HEK293 (cell line): ENCODE results near the gene VEZF1.

ENCODE experiments used
- BCL11B ChIP-seq: fragments of 450-650 bp; formaldehyde crosslinking; IDR thresholded peaks from 2 replicates; pipeline ENCODE4 v1.5.1; 2016; ENCODE audit warnings: low read depth, missing biosample characterization, missing genetic modification characterization
- BCL6B ChIP-seq: fragments of 450-650 bp; formaldehyde crosslinking; IDR thresholded peaks from 2 replicates; pipeline ENCODE4 v1.5.1; 2017; ENCODE audit warnings: missing biosample characterization, missing genetic modification characterization
- IKZF3 ChIP-seq: fragments of 450-650 bp; IDR thresholded peaks from 2 replicates; pipeline ENCODE4 v1.5.0; 2018; ENCODE audit warnings: missing biosample characterization, mild to moderate bottlenecking, missing genetic modification characterization, moderate library complexity
- KLF7 ChIP-seq: fragments of 450-650 bp; formaldehyde crosslinking; IDR thresholded peaks from 2 replicates; pipeline ENCODE4 v1.5.1; 2016; ENCODE audit warnings: missing biosample characterization, missing genetic modification characterization, borderline replicate concordance
- SETDB1 ChIP-seq: IDR thresholded peaks from one replicate; pipeline ENCODE4 v1.6.1; 2017; ENCODE audit warnings: mild to moderate bottlenecking, low read length, moderate library complexity, mixed read lengths; ENCODE audit not compliant: insufficient read length
- WT1 ChIP-seq: fragments of 450-650 bp; formaldehyde crosslinking; IDR thresholded peaks from 2 replicates; pipeline ENCODE4 v1.5.1; 2016; ENCODE audit warnings: missing biosample characterization, missing genetic modification characterization
- YY2 ChIP-seq: fragments of 450-650 bp; formaldehyde crosslinking; IDR thresholded peaks from 2 replicates; pipeline ENCODE4 v1.5.1; 2016; ENCODE audit warnings: missing biosample characterization, missing genetic modification characterization
- ZBTB11 ChIP-seq: fragments of 450-650 bp; formaldehyde crosslinking; conservative IDR thresholded peaks from 2 replicates; pipeline ENCODE4 v1.5.1; 2016; ENCODE audit warnings: low read depth, missing biosample characterization, missing genetic modification characterization
- ZBTB48 ChIP-seq: fragments of 450-650 bp; formaldehyde crosslinking; IDR thresholded peaks from 2 replicates; pipeline ENCODE4 v1.5.1; 2016; ENCODE audit warnings: missing biosample characterization, missing genetic modification characterization
- ZBTB49 ChIP-seq: fragments of 450-650 bp; formaldehyde crosslinking; IDR thresholded peaks from 2 replicates; pipeline ENCODE4 v1.5.1; 2016; ENCODE audit warnings: missing biosample characterization, missing genetic modification characterization, low read depth
- ZNF26 ChIP-seq: fragments of 450-650 bp; formaldehyde crosslinking; IDR thresholded peaks from 2 replicates; pipeline ENCODE4 v1.5.1; 2016; ENCODE audit warnings: missing biosample characterization, missing genetic modification characterization
- ZNF280D ChIP-seq: fragments of 450-650 bp; formaldehyde crosslinking; IDR thresholded peaks from 2 replicates; pipeline ENCODE4 v1.5.1; 2016; ENCODE audit warnings: missing biosample characterization, missing genetic modification characterization
- ZNF350 ChIP-seq: fragments of 450-650 bp; formaldehyde crosslinking; IDR thresholded peaks from 2 replicates; pipeline ENCODE4 v1.5.0; 2017; ENCODE audit warnings: missing biosample characterization, mild to moderate bottlenecking, missing genetic modification characterization
- ZNF391 ChIP-seq: fragments of 450-650 bp; formaldehyde crosslinking; IDR thresholded peaks from 2 replicates; pipeline ENCODE4 v1.5.1; 2016; ENCODE audit warnings: low read depth, missing biosample characterization, missing genetic modification characterization, borderline replicate concordance
- ZNF398 ChIP-seq: fragments of 450-650 bp; formaldehyde crosslinking; IDR thresholded peaks from 2 replicates; pipeline ENCODE4 v1.5.1; 2017; ENCODE audit warnings: missing biosample characterization, missing genetic modification characterization
- ZNF449 ChIP-seq: fragments of 450-650 bp; formaldehyde crosslinking; IDR thresholded peaks from 2 replicates; pipeline ENCODE4 v1.5.1; 2017; ENCODE audit warnings: missing biosample characterization, mild to moderate bottlenecking, missing genetic modification characterization, moderate library complexity
- ZNF529 ChIP-seq: fragments of 450-650 bp; formaldehyde crosslinking; IDR thresholded peaks from 2 replicates; pipeline ENCODE4 v1.5.1; 2017; ENCODE audit warnings: missing genetic modification characterization, missing biosample characterization; ENCODE audit not compliant: insufficient replicate concordance
- ZNF610 ChIP-seq: fragments of 450-650 bp; formaldehyde crosslinking; IDR thresholded peaks from 2 replicates; pipeline ENCODE4 v1.5.1; 2016; ENCODE audit warnings: missing biosample characterization, missing genetic modification characterization, borderline replicate concordance
- ZNF837 ChIP-seq: fragments of 450-650 bp; formaldehyde crosslinking; IDR thresholded peaks from 2 replicates; pipeline ENCODE4 v1.5.1; 2016; ENCODE audit warnings: missing biosample characterization, missing genetic modification characterization
- ZSCAN18 ChIP-seq: fragments of 450-650 bp; formaldehyde crosslinking; IDR thresholded peaks from 2 replicates; pipeline ENCODE4 v1.5.1; 2016; ENCODE audit warnings: missing biosample characterization, missing genetic modification characterization

VEZF1 gene

GRCh38 chr17:57986841-57987580, 1.0 kb downstream of the VEZF1 start (continued):
- TF ChIP-seq ZSCAN18 (tag by site-specific recombination) (no peak), ZNF529 (tag by site-specific recombination) (no peak), BCL11B (tag by site-specific recombination) (no peak), YY2 (tag by site-specific recombination) (no peak), WT1 (tag by site-specific recombination) (no peak), IKZF3 (tag by site-specific recombination) (peak; percentile 42), ZNF350 (no peak), SETDB1 (no peak), ZNF449 (tag by site-specific recombination) (peak; percentile 32; the same call in 1 of the 2 replicates), ZBTB11 (tag by site-specific recombination) (peak; percentile 11), ZNF837 (no peak), ZNF398 (tag by site-specific recombination) (no peak), ZBTB48 (tag by site-specific recombination) (no peak), ZNF26 (no peak), KLF7 (tag by site-specific recombination) (no peak), ZNF610 (no peak), ZNF280D (tag by site-specific recombination) (no peak), ZNF391 (tag by site-specific recombination) (no peak), ZBTB49 (no peak), BCL6B (tag by site-specific recombination) (no peak)
